ENCODE data around the gene ARHGAP9. TPM values are rescaled to one million over a fixed set of nuclear protein-coding genes. Genes with fewer than 3 reads are reported as not detected.

ARHGAP9 gene
- total RNA-seq, 2 donors from 2014 or later: 1.3 to 1.6 TPM

DNA sequence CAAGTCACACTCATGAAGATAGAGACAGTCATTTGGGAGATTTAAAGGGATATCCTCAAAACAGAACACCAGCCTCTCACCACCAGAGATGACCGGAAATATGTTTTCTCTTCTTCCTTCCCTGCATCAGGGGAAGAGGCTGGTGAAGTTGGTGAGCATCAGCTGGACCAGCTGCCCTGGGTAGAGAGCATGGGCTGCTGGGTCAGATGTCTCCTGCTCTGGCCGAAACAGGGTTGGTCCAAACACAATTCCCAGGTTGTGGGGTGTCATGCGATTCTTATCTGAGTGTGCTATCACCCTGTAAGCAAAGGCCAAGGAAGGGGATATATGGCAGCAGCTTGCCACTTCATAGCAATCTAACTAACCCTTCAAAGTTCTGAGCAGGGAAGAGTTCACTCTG lies 7.3 kb downstream of the ARHGAP9 start:
- 93% methylated on average over 2 to 3 of the region's 3 CpGs for WGBS, 2 experiments (ENCODE audit: insufficient coverage in 1 of 2, insufficient read length in 1 of 2)
- H3K27me3 Mint-ChIP-seq (ENCODE audit: insufficient read depth): peaks cover 65% of the 10 kb centered on the region
- no peak overlapping the region for H3K4me3 Mint-ChIP-seq
- Histone ChIP-seq H3K36me3 (ENCODE audit: control insufficient read depth, insufficient read depth, low read length) (no peaks in the 10 kb centered on the region), H3K9ac (ENCODE audit: extremely low read depth, low read length, poor library complexity, severe bottlenecking) (no peak overlapping the region), H3K4me3 (ENCODE audit: low read length) (no peak overlapping the region), H3K9me3 (ENCODE audit: control insufficient read depth, low read length) (no peaks in the 10 kb centered on the region), H3K4me1 (ENCODE audit: control insufficient read depth, insufficient read depth, low read length) (no peaks in the 10 kb centered on the region), H3K27me3 (ENCODE audit: control insufficient read depth, insufficient read depth, low read length, poor library complexity, severe bottlenecking) (peaks cover 59% of the 10 kb centered on the region), H3K27ac (ENCODE audit: low read depth, low read length) (no peak overlapping the region)
- H3K27ac Mint-ChIP-seq: no peak overlapping the region
- DNase-seq: no peak
- H3K4me1 Mint-ChIP-seq: peaks cover 10% of the 10 kb centered on the region
- no peaks in the 10 kb centered on the region for H3K9me3 Mint-ChIP-seq
- TF ChIP-seq CTCF (conservative IDR thresholded peaks at IDR 0.05): no peak
- H3K36me3 Mint-ChIP-seq (ENCODE audit: low read depth): no peaks in the 10 kb centered on the region

DNA sequence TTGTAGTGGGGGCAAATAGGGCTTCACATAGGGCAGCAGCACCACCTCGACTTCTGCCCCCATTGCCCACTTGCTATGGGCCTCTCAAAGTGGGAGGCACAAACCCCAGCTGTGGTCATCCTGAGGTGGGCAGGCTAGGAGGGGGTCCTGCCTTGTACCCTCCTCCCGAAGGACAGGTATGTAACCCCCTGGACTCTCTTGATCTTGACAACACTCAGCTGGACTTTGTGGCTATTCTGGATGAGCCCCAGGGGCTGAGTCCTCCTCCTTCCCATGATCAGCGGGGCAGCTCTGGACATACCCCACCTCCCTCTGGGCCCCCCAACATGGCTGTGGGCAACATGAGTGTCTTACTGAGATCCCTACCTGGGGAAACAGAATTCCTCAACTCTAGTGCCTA lies 8.0 kb downstream of the ARHGAP9 start:
- Histone ChIP-seq H3K27ac (ENCODE audit: low read depth, low read length) (no peak overlapping the region), H3K4me1 (ENCODE audit: control insufficient read depth, insufficient read depth, low read length) (no peaks in the 10 kb centered on the region), H3K36me3 (ENCODE audit: control insufficient read depth, insufficient read depth, low read length) (no peaks in the 10 kb centered on the region), H3K9me3 (ENCODE audit: control insufficient read depth, low read length) (no peaks in the 10 kb centered on the region), H3K27me3 (ENCODE audit: control insufficient read depth, insufficient read depth, low read length, poor library complexity, severe bottlenecking) (peaks cover 52% of the 10 kb centered on the region), H3K9ac (ENCODE audit: extremely low read depth, low read length, poor library complexity, severe bottlenecking) (no peak overlapping the region), H3K4me3 (ENCODE audit: low read length) (no peak overlapping the region)
- Mint-ChIP-seq H3K4me1 (peaks cover 8% of the 10 kb centered on the region), H3K27ac (no peak overlapping the region), H3K36me3 (ENCODE audit: low read depth) (no peaks in the 10 kb centered on the region), H3K27me3 (ENCODE audit: insufficient read depth) (peaks cover 63% of the 10 kb centered on the region), H3K9me3 (no peaks in the 10 kb centered on the region), H3K4me3 (no peak overlapping the region)
- 86 to 91% methylated on average over 1 to 3 of the region's 3 CpGs for WGBS, 2 experiments (ENCODE audit: insufficient coverage in 1 of 2, insufficient read length in 1 of 2)
- no peak for DNase-seq
- TF ChIP-seq CTCF (conservative IDR thresholded peaks at IDR 0.05): no peak

GRCh38 chr12:57470970-57471656 lies 8.6 kb downstream of the ARHGAP9 start:
- Mint-ChIP-seq H3K9me3 (no peaks in the 10 kb centered on the region), H3K27me3 (ENCODE audit: insufficient read depth) (peaks cover 57% of the 10 kb centered on the region), H3K36me3 (ENCODE audit: low read depth) (no peaks in the 10 kb centered on the region), H3K27ac (no peak overlapping the region), H3K4me3 (no peak overlapping the region), H3K4me1 (peaks cover 4% of the 10 kb centered on the region)
- Histone ChIP-seq H3K9me3 (ENCODE audit: control insufficient read depth, low read length) (no peaks in the 10 kb centered on the region), H3K4me1 (ENCODE audit: control insufficient read depth, insufficient read depth, low read length) (no peaks in the 10 kb centered on the region), H3K9ac (ENCODE audit: extremely low read depth, low read length, poor library complexity, severe bottlenecking) (no peak overlapping the region), H3K27ac (ENCODE audit: low read depth, low read length) (no peak overlapping the region), H3K27me3 (ENCODE audit: control insufficient read depth, insufficient read depth, low read length, poor library complexity, severe bottlenecking) (peaks cover 46% of the 10 kb centered on the region), H3K36me3 (ENCODE audit: control insufficient read depth, insufficient read depth, low read length) (no peaks in the 10 kb centered on the region), H3K4me3 (ENCODE audit: low read length) (no peak overlapping the region)
- 84 to 92% methylated on average over 2 to 4 of the region's 4 CpGs for WGBS, 2 experiments (ENCODE audit: insufficient coverage in 1 of 2, insufficient read length in 1 of 2)
- DNase-seq: no peak
- no peak for TF ChIP-seq CTCF (conservative IDR thresholded peaks at IDR 0.05)

Measured in endodermal cell (in vitro differentiated cells).